ENCODE results near the gene RDH16. TPM values are rescaled to one million over a fixed set of nuclear protein-coding genes. Genes with fewer than 3 reads are reported as not detected.

RDH16 gene
- total RNA-seq (2022; extraction: Qiagen RNA extraction): 0.07 to 0.19 TPM (median 0.11 TPM) in 5 replicates

GRCh38 chr12:56957229-56958052 lies at the start of gene RDH16:
Gene RDH16, minus strand, starts transcription at chr12:56957608. Its CDS starts 146 bp downstream, at chr12:56957462.

DNA sequence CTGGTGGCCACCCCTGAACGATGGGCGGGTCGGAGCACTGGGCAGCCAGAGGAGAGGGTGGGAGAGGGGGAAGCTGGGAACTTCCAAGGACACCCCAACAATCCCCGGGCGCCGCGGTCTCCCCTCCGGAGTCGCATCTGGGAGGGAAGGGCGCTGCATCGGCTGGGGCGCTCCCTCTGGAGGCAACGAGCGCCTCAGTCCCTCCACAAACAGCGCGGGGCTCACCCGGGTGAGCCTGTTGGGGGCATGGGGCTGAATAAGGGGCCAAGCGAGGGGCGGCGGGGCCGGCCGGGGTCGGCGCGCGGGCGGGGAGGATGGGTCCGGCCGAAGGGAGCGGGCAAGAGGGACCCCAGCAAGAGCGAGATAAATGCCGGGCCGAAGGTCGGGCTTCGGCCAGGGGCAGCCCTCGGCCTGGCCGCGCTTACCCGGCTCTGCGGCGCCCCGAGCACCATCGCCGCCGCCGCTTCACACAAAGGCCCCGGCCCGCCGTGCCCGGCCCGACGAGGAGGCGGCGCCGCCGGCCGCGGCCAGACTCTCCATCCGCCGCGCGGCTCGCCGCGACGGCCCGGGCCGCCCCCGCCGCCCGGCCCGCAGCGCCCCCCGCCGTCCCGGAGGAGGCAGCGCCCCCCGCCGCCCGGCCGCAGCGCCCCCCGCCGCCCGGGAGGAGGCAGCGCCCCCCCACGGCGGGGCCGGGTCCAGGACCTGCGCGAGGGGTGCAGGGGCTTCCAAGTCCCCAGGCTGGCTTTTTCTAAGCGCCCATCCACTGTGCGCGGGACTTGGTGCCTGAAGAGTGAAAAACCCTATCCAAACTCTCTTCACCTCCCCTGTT lies 48.8 kb upstream of the RDH16 start, which contains the start of gene ZBTB39:
Gene ZBTB39 (minus strand): TSS at position 567 of the 829 bp plus-strand sequence. CDS start 1,629 bp downstream, outside the sequence.

GRCh38 chr12:56933826-56934625 lies 23.4 kb downstream of the RDH16 start, which contains the start of gene SDR9C7:
Gene SDR9C7, minus strand, starts transcription at chr12:56934408. Its CDS starts 147 bp downstream, at chr12:56934261.

Other genes starting within 250 kb of the RDH16 start
- gene NACA, start 232.3 kb downstream of the RDH16 start, total RNA-seq (2022; extraction: Qiagen RNA extraction): 1,451 to 1,910 TPM (median 1,503 TPM) in 5 replicates
- 23.7 to 29.5 TPM (median 25.2 TPM) in 5 replicates for gene PRIM1, start 205.3 kb downstream of the RDH16 start, total RNA-seq (2022; extraction: Qiagen RNA extraction)
- gene HSD17B6, start 194.3 kb downstream of the RDH16 start, total RNA-seq (2022; extraction: Qiagen RNA extraction): 0.82 to 1.5 TPM (median 1.2 TPM) in 5 replicates
- 0.15 TPM in 1 of 5 replicates, not detected in the others for gene SDR9C7, start 23.2 kb downstream of the RDH16 start, total RNA-seq (2022; extraction: Qiagen RNA extraction)
- gene ZBTB39, start 48.9 kb upstream of the RDH16 start, total RNA-seq (2022; extraction: Qiagen RNA extraction): 4.4 to 6.0 TPM (median 5.4 TPM) in 5 replicates
- 0.30 TPM in 1 of 5 replicates, not detected in the others for gene TAC3, start 58.9 kb upstream of the RDH16 start, total RNA-seq (2022; extraction: Qiagen RNA extraction)
- gene MYO1A, start 92.5 kb upstream of the RDH16 start, total RNA-seq (2022; extraction: Qiagen RNA extraction): 0.07 to 0.52 TPM (median 0.26 TPM) in 5 replicates
- 13.4 to 16.5 TPM (median 15.4 TPM) in 5 replicates for gene NEMP1, start 121.2 kb upstream of the RDH16 start, total RNA-seq (2022; extraction: Qiagen RNA extraction)
- 13.4 to 19.9 TPM (median 19.0 TPM) in 5 replicates for gene NAB2, start 131.5 kb upstream of the RDH16 start, total RNA-seq (2022; extraction: Qiagen RNA extraction)
- 40.7 to 52.1 TPM (median 49.8 TPM) in 5 replicates for gene STAT6, start 153.8 kb upstream of the RDH16 start, total RNA-seq (2022; extraction: Qiagen RNA extraction)
- 14.7 to 19.0 TPM (median 15.1 TPM) in 5 replicates for gene LRP1, start 170.9 kb upstream of the RDH16 start, total RNA-seq (2022; extraction: Qiagen RNA extraction)
- gene LRP1-AS, start 190.0 kb upstream of the RDH16 start, total RNA-seq (2022; extraction: Qiagen RNA extraction): not detected in 5 replicates

Data from A549 treated with Mapracorat at 1 μM for 4 hours (cell line).